HepG2 (cell line): ENCODE results near the gene YY2. TPM values are rescaled to one million over a fixed set of nuclear protein-coding genes. Genes with fewer than 3 reads are reported as not detected.

Experiments used
- ATF5 ChIP-seq: sonication (generic); formaldehyde crosslinking; IDR thresholded peaks from 2 replicates; pipeline ENCODE4 v1.4.0; 2020; ENCODE audit warnings: mild to moderate bottlenecking, low read depth, missing genetic modification reagents
- CBX1 ChIP-seq: IDR thresholded peaks from one replicate; pipeline ENCODE4 v1.6.1; 2016; ENCODE audit warnings: antibody characterized with exemption, low read depth
- CEBPG ChIP-seq: IDR thresholded peaks from 2 replicates; pipeline ENCODE4 v1.6.1; 2016
- FOSL2 ChIP-seq: sonication (generic); formaldehyde crosslinking; IDR thresholded peaks from 2 replicates; pipeline ENCODE4 v1.4.0; 2020; ENCODE audit warnings: missing genetic modification reagents
- FOXJ3 ChIP-seq: sonication (generic); formaldehyde crosslinking; IDR thresholded peaks from 2 replicates; pipeline ENCODE4 v1.4.0; 2020; ENCODE audit warnings: missing genetic modification reagents, mild to moderate bottlenecking, borderline replicate concordance
- GABPA ChIP-seq, 2 experiments: IDR thresholded peaks; 2 replicates each; pipeline ENCODE4 v1.6.1; 2011 to 2016; ENCODE audit warnings: low read depth in 2 of 2, low read length in 1 of 2, missing biosample characterization in 1 of 2, missing genetic modification characterization in 1 of 2
- GATAD1 ChIP-seq: IDR thresholded peaks from 2 replicates; pipeline ENCODE4 v1.6.1; 2016; ENCODE audit warnings: missing genetic modification reagents, missing compliant biosample characterization
- HNF4A ChIP-seq: sonication (generic); formaldehyde crosslinking; IDR thresholded peaks from 2 replicates; pipeline ENCODE4 v1.4.0; 2020; ENCODE audit warnings: missing genetic modification reagents
- MED1 ChIP-seq: sonication (generic); formaldehyde crosslinking; IDR thresholded peaks from 2 replicates; pipeline ENCODE4 v1.4.0; 2020; ENCODE audit warnings: missing genetic modification reagents
- MIXL1 ChIP-seq: IDR thresholded peaks from 2 replicates; pipeline ENCODE4 v1.6.1; 2016
- NCOR1 ChIP-seq: fragments of 200-600 bp; sonication (generic); IDR thresholded peaks from 2 replicates; pipeline ENCODE4 v1.7.0; 2017; ENCODE audit warnings: antibody characterized with exemption, low read length, borderline replicate concordance
- SAP130 ChIP-seq: IDR thresholded peaks from 2 replicates; pipeline ENCODE4 v1.6.1; 2016; ENCODE audit warnings: low read depth
- SOX5 ChIP-seq: IDR thresholded peaks from 2 replicates; pipeline ENCODE4 v1.6.1; 2016; ENCODE audit warnings: borderline replicate concordance
- TEAD3 ChIP-seq: optimal IDR thresholded peaks from 2 replicates; pipeline ENCODE3; 2016; ENCODE audit warnings: borderline replicate concordance
- ZBTB8A ChIP-seq: sonication (generic); formaldehyde crosslinking; IDR thresholded peaks from 2 replicates; pipeline ENCODE4 v1.4.0; 2020; ENCODE audit warnings: mild to moderate bottlenecking, low read depth, missing genetic modification reagents, borderline replicate concordance
- ZNF256 ChIP-seq: sonication (generic); formaldehyde crosslinking; conservative IDR thresholded peaks from 2 replicates; pipeline ENCODE4 v1.4.0; 2020; ENCODE audit warnings: missing genetic modification reagents
- polyA plus RNA-seq, 8 experiments: library from polyadenylated mRNA; depleted of rRNA in 3 of 8; stranded (reverse) in 7 of 8; unstranded in 1 of 8; fragments of >200 nt; fragmentation: Illumina TruSeq in 4 of 8; extraction: Trizol in 4 of 8; gene quantifications; 2 replicates each; pipeline versions ENCODE4 v1.2.1 to v1.2.3, GENCODE V29; 2011 to 2016; ENCODE audit warnings: low read depth in 4 of 8, missing spikeins in 1 of 8, mixed read lengths in 1 of 8; ENCODE audit not compliant: insufficient read depth in 1 of 8
- total RNA-seq, 5 experiments: library from RNA; depleted of rRNA; stranded (reverse); fragments of >200 nt; fragmentation: Illumina TruSeq; extraction: Trizol; gene quantifications; 2 replicates each; pipeline ENCODE4 v1.2.3, GENCODE V29; 2016; ENCODE audit warnings: low read depth in 1 of 5
- TF ChIP-seq, protein P1 (sequence below), 2 experiments: sonication (generic) in 1 of 2; formaldehyde crosslinking in 1 of 2; IDR thresholded peaks; 2 replicates each; pipeline versions ENCODE4 v1.4.0 to v1.6.1; 2016 to 2020; ENCODE audit warnings: borderline replicate concordance in 1 of 2, low read depth in 1 of 2, mild to moderate bottlenecking in 1 of 2, missing genetic modification reagents in 1 of 2
- TF ChIP-seq, protein P2 (sequence below): sonication (generic); formaldehyde crosslinking; IDR thresholded peaks from 2 replicates; pipeline ENCODE4 v1.4.0; 2020; ENCODE audit warnings: missing genetic modification reagents, borderline replicate concordance

The YY2 gene
- total and polyA plus RNA-seq, 2 of the 13 experiments (the other 11 are each of a cell fraction or from before 2014, with no cell fraction given): 0.34 to 0.44 TPM

DNA sequence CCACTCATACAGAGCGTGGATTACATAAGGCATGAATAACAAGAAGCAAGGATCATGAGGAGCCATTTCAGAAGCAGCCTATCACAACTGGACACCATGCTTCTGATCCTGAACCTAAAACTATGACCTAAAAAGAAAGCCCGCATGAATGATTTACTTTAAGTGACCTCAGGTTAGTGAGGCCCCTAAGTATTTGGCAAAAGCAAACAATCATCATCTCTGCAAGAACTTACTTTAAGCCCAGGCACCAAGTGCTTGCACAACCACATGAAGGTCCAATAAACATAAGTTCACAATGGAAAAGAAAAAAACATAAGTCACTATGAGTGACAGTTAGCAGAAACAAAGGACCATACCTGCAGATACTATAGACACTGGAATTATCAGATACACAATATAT is 24.3 kb upstream of the YY2 start (continued):
- TF ChIP-seq, protein P1, sequence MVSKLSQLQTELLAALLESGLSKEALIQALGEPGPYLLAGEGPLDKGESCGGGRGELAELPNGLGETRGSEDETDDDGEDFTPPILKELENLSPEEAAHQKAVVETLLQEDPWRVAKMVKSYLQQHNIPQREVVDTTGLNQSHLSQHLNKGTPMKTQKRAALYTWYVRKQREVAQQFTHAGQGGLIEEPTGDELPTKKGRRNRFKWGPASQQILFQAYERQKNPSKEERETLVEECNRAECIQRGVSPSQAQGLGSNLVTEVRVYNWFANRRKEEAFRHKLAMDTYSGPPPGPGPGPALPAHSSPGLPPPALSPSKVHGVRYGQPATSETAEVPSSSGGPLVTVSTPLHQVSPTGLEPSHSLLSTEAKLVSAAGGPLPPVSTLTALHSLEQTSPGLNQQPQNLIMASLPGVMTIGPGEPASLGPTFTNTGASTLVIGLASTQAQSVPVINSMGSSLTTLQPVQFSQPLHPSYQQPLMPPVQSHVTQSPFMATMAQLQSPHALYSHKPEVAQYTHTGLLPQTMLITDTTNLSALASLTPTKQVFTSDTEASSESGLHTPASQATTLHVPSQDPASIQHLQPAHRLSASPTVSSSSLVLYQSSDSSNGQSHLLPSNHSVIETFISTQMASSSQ (IDR thresholded peaks at IDR 0.05; ENCODE audit: low read depth): peak; percentile 76
- TF ChIP-seq, protein P1 (CRISPR knock-in tag; IDR thresholded peaks at IDR 0.05; ENCODE audit: borderline replicate concordance): peak; percentile 78; the same call in 1 of the 2 replicates
- TF ChIP-seq CEBPG (CRISPR knock-in tag) (peak; percentile 82), CBX1 (no peak), SOX5 (CRISPR knock-in tag) (peak; percentile 88), SAP130 (CRISPR knock-in tag) (peak; percentile 51), FOXJ3 (CRISPR knock-in tag) (peak; percentile 66; the same call in 1 of the 2 replicates), ZBTB8A (CRISPR knock-in tag) (no peak), MIXL1 (CRISPR knock-in tag) (peak; percentile 34; the same call in 1 of the 2 replicates), NCOR1 (peak; percentile 43; the same call in 1 of the 2 replicates), HNF4A (CRISPR knock-in tag) (peak; percentile 72), ATF5 (CRISPR knock-in tag) (no peak), GABPA (IDR thresholded peaks at IDR 0.05; ENCODE audit: low read depth, low read length) (no peak), GABPA (CRISPR knock-in tag; IDR thresholded peaks at IDR 0.05; ENCODE audit: low read depth) (no peak), ZNF256 (no peak), FOSL2 (peak; percentile 63), MED1 (0 out of 2 replicates have a peak, but pooled peaks have one; percentile 26), GATAD1 (no peak), TEAD3 (peak; percentile 11)
- TF ChIP-seq, protein P2, sequence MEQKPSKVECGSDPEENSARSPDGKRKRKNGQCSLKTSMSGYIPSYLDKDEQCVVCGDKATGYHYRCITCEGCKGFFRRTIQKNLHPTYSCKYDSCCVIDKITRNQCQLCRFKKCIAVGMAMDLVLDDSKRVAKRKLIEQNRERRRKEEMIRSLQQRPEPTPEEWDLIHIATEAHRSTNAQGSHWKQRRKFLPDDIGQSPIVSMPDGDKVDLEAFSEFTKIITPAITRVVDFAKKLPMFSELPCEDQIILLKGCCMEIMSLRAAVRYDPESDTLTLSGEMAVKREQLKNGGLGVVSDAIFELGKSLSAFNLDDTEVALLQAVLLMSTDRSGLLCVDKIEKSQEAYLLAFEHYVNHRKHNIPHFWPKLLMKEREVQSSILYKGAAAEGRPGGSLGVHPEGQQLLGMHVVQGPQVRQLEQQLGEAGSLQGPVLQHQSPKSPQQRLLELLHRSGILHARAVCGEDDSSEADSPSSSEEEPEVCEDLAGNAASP: peak; percentile 49; the same call in 1 of the 2 replicates
